Activated CD4-positive, CD25-positive, alpha-beta regulatory T cell treated with anti-CD3 and anti-CD28 coated beads, Interleukin-2, amount 50 U/mL, for 16 hours (primary cell): ENCODE data around the gene HIGD1A.

ENCODE experiments used
- DNase-seq: peaks from one replicate; pipeline ENCODE4 v3.0.0-alpha.2; 2020; ENCODE audit warnings: low read depth, low spot score

The HIGD1A gene

GRCh38 chr3:42804106-42804830 lies at the start of gene HIGD1A:
Gene HIGD1A, minus strand, starts transcription at chr3:42804490. Its CDS starts 10,237 bp downstream, at chr3:42794253.
- peak; percentile 81 for DNase-seq

- no peak for DNase-seq
Observed at GRCh38 chr3:42853739-42854302, 49.5 kb upstream of the HIGD1A start.

- DNase-seq = no peak
Observed at GRCh38 chr3:42853056-42853455, 48.8 kb upstream of the HIGD1A start.

GRCh38 chr3:42852441-42852840 lies 48.2 kb upstream of the HIGD1A start:
- no peak for DNase-seq

GRCh38 chr3:42851228-42851834 lies 47.0 kb upstream of the HIGD1A start:
- DNase-seq = no peak

- DNase-seq = no peak
Observed at GRCh38 chr3:42850263-42850662, 46.0 kb upstream of the HIGD1A start.

- DNase-seq = no peak
Observed at GRCh38 chr3:42849017-42849416, 44.7 kb upstream of the HIGD1A start.

GRCh38 chr3:42847731-42848130 lies 43.4 kb upstream of the HIGD1A start:
- no peak for DNase-seq

- no peak for DNase-seq
Observed at GRCh38 chr3:42846685-42847522, 42.6 kb upstream of the HIGD1A start.

GRCh38 chr3:42844815-42845214 lies 40.5 kb upstream of the HIGD1A start:
- no peak for DNase-seq

GRCh38 chr3:42844412-42844713 lies 40.1 kb upstream of the HIGD1A start:
- no peak for DNase-seq

- no peak for DNase-seq
Observed at GRCh38 chr3:42843713-42844411, 39.6 kb upstream of the HIGD1A start.

GRCh38 chr3:42841332-42841731 lies 37.0 kb upstream of the HIGD1A start:
- no peak for DNase-seq

GRCh38 chr3:42839616-42840015 lies 35.3 kb upstream of the HIGD1A start:
- DNase-seq = no peak

GRCh38 chr3:42838571-42838970 lies 34.3 kb upstream of the HIGD1A start:
- no peak for DNase-seq

- no peak for DNase-seq
Observed at GRCh38 chr3:42836150-42837123, 32.1 kb upstream of the HIGD1A start.

- peak; percentile 44 for DNase-seq
Observed at GRCh38 chr3:42831321-42831713, 27.0 kb upstream of the HIGD1A start.

- DNase-seq = no peak
Observed at GRCh38 chr3:42830437-42831320, 26.4 kb upstream of the HIGD1A start.

- no peak for DNase-seq
Observed at GRCh38 chr3:42829628-42830436, 25.5 kb upstream of the HIGD1A start.
